A549 (cell line): Measurements from ENCODE around the gene COX4I1. TPM values are rescaled to one million over a fixed set of nuclear protein-coding genes. Genes with fewer than 3 reads are reported as not detected.

ENCODE experiments used
- ATAC-seq, 2 experiments: fragments of 200-7000 bp in 1 of 2; fragments of >200 bp in 1 of 2; cut with Nextera tagmentation in 1 of 2; cut with Tn5 transposase in 1 of 2; 3 replicates each; pipeline versions ENCODE4 v1.8.0 to v1.9.1; 2018 to 2020; ENCODE audit warnings: mild to moderate bottlenecking in 1 of 2, moderate library complexity in 1 of 2
- CTCF ChIA-PET: fragments of 300-600 bp; sonication (Branson Sonifier 250); formaldehyde crosslinking; extraction: SDS; loops from one replicate; lab custom pipeline; 2021; ENCODE audit warnings: antibody characterized with exemption, inconsistent platforms; lab: Yijun Ruan, JAX
- POLR2A ChIA-PET: fragments of 350-600 bp; formaldehyde crosslinking; extraction: SDS; loops from one replicate; lab custom pipeline; 2021; ENCODE audit warnings: antibody characterized with exemption, inconsistent platforms; lab: Yijun Ruan, JAX
- DNase-seq, 2 experiments: peaks; one replicate each; pipeline versions ENCODE4 v3.0.0 to v3.0.0-alpha.2; 2011 to 2016; ENCODE audit warnings: low read depth in 1 of 2, low spot score in 1 of 2
- FAIRE-seq: peaks from 2 replicates; lab custom pipeline; 2011; peaks lifted over from hg19 to GRCh38; lab: Jason Lieb, UNC
- H3K27ac ChIP-seq, 2 experiments: fragments of >200 bp; sonication (Bioruptor Twin); formaldehyde crosslinking; 3 replicates each; pipeline ENCODE4 v1.5.1; 2016 to 2017
- H3K4me1 ChIP-seq: fragments of >200 bp; sonication (Bioruptor Twin); formaldehyde crosslinking; 3 replicates; pipeline ENCODE4 v1.6.1; 2016
- H3K4me2 ChIP-seq: fragments of >200 bp; sonication (Bioruptor Twin); formaldehyde crosslinking; 3 replicates; pipeline ENCODE4 v1.6.1; 2016
- H3K4me3 ChIP-seq: fragments of >200 bp; sonication (Bioruptor Twin); formaldehyde crosslinking; 3 replicates; pipeline ENCODE4 v1.5.1; 2016
- H3K9me3 ChIP-seq: fragments of >200 bp; sonication (Bioruptor Twin); formaldehyde crosslinking; 3 replicates; pipeline ENCODE4 v1.6.1; 2016
- CBX2 ChIP-seq: fragments of 200-600 bp; sonication (generic); IDR thresholded peaks from 2 replicates; pipeline ENCODE4 v1.6.1; 2016; ENCODE audit warnings: low read depth, mild to moderate bottlenecking, borderline replicate concordance
- CHD2 ChIP-seq: fragments of 150-350 bp; IDR thresholded peaks from 2 replicates; pipeline ENCODE4 v1.6.1; 2014; ENCODE audit warnings: low read length; ENCODE audit not compliant: partially characterized antibody
- GATA3 ChIP-seq: IDR thresholded peaks from 2 replicates; pipeline ENCODE4 v1.6.1; 2012; ENCODE audit warnings: borderline replicate concordance
- HOXA7 ChIP-seq: fragments of 250-450 bp; sonication (Bioruptor Pico); IDR thresholded peaks from 2 replicates; pipeline ENCODE4 v1.5.0; 2020; ENCODE audit warnings: mild to moderate bottlenecking, moderate library complexity
- HOXB13 ChIP-seq: fragments of 250-450 bp; sonication (Bioruptor Pico); IDR thresholded peaks from 2 replicates; pipeline ENCODE4 v1.5.0; 2020; ENCODE audit warnings: low read depth, mild to moderate bottlenecking, moderate library complexity
- HOXB5 ChIP-seq: fragments of 250-450 bp; sonication (Bioruptor Pico); IDR thresholded peaks from 2 replicates; pipeline ENCODE4 v1.5.0; 2020; ENCODE audit warnings: mild to moderate bottlenecking, moderate library complexity
- JUN ChIP-seq, 2 experiments: fragments of >200 bp; sonication (Bioruptor Twin); formaldehyde crosslinking; IDR thresholded peaks; 2 replicates in 1 of 2; 3 replicates in 1 of 2; pipeline ENCODE4 v1.6.1; 2016 to 2017
- KDM1A ChIP-seq: fragments of 200-600 bp; sonication (generic); IDR thresholded peaks from 2 replicates; pipeline ENCODE4 v1.6.1; 2016; ENCODE audit warnings: low read depth, mild to moderate bottlenecking
- MAFK ChIP-seq: fragments of 450-650 bp; IDR thresholded peaks from 2 replicates; pipeline ENCODE4 v1.6.1; 2014; ENCODE audit not compliant: partially characterized antibody
- NFE2L2 ChIP-seq: fragments of 150-350 bp; conservative IDR thresholded peaks from 2 replicates; pipeline ENCODE4 v1.6.1; 2014; ENCODE audit warnings: low read length
- NR3C1 ChIP-seq: fragments of >200 bp; sonication (Bioruptor Twin); formaldehyde crosslinking; IDR thresholded peaks from 3 replicates; pipeline ENCODE4 v1.6.1; 2017
- POLR2A ChIP-seq: IDR thresholded peaks from 2 replicates; pipeline ENCODE4 v1.6.1; 2012; ENCODE audit warnings: mild to moderate bottlenecking, low read length
- RAD21 ChIP-seq, 2 experiments: fragments of >200 bp in 1 of 2; sonication (Bioruptor Twin) in 1 of 2; formaldehyde crosslinking in 1 of 2; IDR thresholded peaks in 1 of 2; conservative IDR thresholded peaks in 1 of 2; 2 replicates in 1 of 2; 3 replicates in 1 of 2; pipeline ENCODE4 v1.6.1; 2012 to 2018; ENCODE audit warnings: inconsistent platforms in 1 of 2
- RARB ChIP-seq: fragments of 250-450 bp; sonication (Bioruptor Pico); IDR thresholded peaks from 2 replicates; pipeline ENCODE4 v1.8.0; 2021; ENCODE audit warnings: mild to moderate bottlenecking, moderate library complexity
- RCOR1 ChIP-seq: fragments of 150-350 bp; IDR thresholded peaks from 2 replicates; pipeline ENCODE4 v1.6.1; 2014; ENCODE audit warnings: antibody characterized with exemption, low read length, low read depth
- RNF2 ChIP-seq: fragments of 200-600 bp; sonication (generic); IDR thresholded peaks from 2 replicates; pipeline ENCODE4 v1.6.1; 2016; ENCODE audit warnings: low read depth, mild to moderate bottlenecking, antibody characterized with exemption, moderate library complexity, borderline replicate concordance
- TFCP2L1 ChIP-seq: fragments of 250-450 bp; sonication (Bioruptor Pico); IDR thresholded peaks from 2 replicates; pipeline ENCODE4 v1.5.0; 2021; ENCODE audit warnings: mild to moderate bottlenecking
- ZC3H11A ChIP-seq: fragments of 450-650 bp; IDR thresholded peaks from 2 replicates; pipeline ENCODE4 v1.6.1; 2014; ENCODE audit warnings: antibody characterized with exemption, mild to moderate bottlenecking
- ZFP36 ChIP-seq: fragments of 450-650 bp; IDR thresholded peaks from 2 replicates; pipeline ENCODE4 v1.6.1; 2014; ENCODE audit warnings: borderline replicate concordance; ENCODE audit not compliant: partially characterized antibody
- WGBS: methylation state at CpG from one replicate; pipeline ENCODE4 v1.1.6; 2017; ENCODE audit errors: missing lambda C conversion rate; 5-methylcytosine and 5-hydroxymethylcytosine counted together
- polyA plus RNA-seq, 4 experiments: library from polyadenylated mRNA; depleted of rRNA in 3 of 4; stranded (reverse); fragments of >200 nt; fragmentation: RNase III in 1 of 4; extraction: RNeasy Plus Mini Kit Qiagen cat#74134 plus additional on column Dnase treatment in 1 of 4; gene quantifications; 2 replicates in 3 of 4; 3 replicates in 1 of 4; pipeline ENCODE4 v1.2.3, GENCODE V29; 2011 to 2017
- TF ChIP-seq, protein P1 (sequence below): fragments of 450-650 bp; IDR thresholded peaks from 2 replicates; pipeline ENCODE4 v1.6.1; 2014; ENCODE audit warnings: antibody characterized with exemption
- TF ChIP-seq, protein P2 (sequence below): fragments of 250-450 bp; sonication (Bioruptor Pico); IDR thresholded peaks from 2 replicates; pipeline ENCODE4 v1.5.0; 2020; ENCODE audit warnings: low read depth, mild to moderate bottlenecking, moderate library complexity
- TF ChIP-seq, protein P3 (sequence below): fragments of 150-350 bp; IDR thresholded peaks from 2 replicates; pipeline ENCODE4 v1.6.1; 2014; ENCODE audit warnings: low read depth, mild to moderate bottlenecking, low read length
- TF ChIP-seq, protein P4 (sequence below): fragments of >200 bp; sonication (Bioruptor Twin); formaldehyde crosslinking; IDR thresholded peaks from 3 replicates; pipeline ENCODE4 v1.6.1; 2016

Gene COX4I1
- polyA plus RNA-seq, 2 of the 4 experiments (the other 2 are of a cell fraction), result 783 to 929 TPM

DNA sequence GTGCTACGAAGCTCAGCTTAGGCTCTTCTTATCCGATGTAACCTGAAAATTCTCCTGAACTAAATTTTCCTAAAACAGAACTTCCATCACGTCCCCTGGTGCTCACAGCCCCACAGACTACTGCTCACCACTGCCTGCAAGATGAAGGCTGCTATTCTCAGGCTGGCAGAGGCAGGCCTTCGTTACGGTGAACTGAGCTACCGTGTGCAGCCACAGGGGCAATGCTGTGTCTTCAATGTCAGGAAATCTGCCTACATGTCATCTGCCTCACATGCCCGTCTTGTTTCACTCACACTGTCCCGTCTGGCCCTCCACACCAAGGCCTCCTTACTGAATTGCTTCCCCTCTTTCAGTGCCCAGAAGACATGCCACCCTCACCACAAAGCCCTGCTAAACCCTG lies 16.1 kb upstream of the COX4I1 start:
- no peak for DNase-seq
- H3K4me1 ChIP-seq, result no peaks in the 10 kb centered on the region
- WGBS, result 93% methylated on average over 8 of the region's 8 CpGs
- H3K27ac ChIP-seq, result no peak overlapping the region
- ChIA-PET CTCF (interaction anchor here (0.7 to 1.3 kb wide), 5 partner anchors 9 to 66 kb away, joined by 3 to 7 read pairs (median 4); no protein-coding TSS in a partner anchor), POLR2A (no interaction called here)
- H3K9me3 ChIP-seq, result no peaks in the 10 kb centered on the region
- no peak overlapping the region for H3K4me2 ChIP-seq
- no peak for FAIRE-seq
- ATAC-seq, result peak in 1 of 2 experiments; percentile 23; a peak in 2 of 6 replicates
- no peak for TF ChIP-seq KDM1A
- TF ChIP-seq, protein P1, sequence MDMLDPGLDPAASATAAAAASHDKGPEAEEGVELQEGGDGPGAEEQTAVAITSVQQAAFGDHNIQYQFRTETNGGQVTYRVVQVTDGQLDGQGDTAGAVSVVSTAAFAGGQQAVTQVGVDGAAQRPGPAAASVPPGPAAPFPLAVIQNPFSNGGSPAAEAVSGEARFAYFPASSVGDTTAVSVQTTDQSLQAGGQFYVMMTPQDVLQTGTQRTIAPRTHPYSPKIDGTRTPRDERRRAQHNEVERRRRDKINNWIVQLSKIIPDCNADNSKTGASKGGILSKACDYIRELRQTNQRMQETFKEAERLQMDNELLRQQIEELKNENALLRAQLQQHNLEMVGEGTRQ, result no peak
- no peak for TF ChIP-seq GATA3
- no peak for TF ChIP-seq NR3C1
- H3K4me3 ChIP-seq, result no peak overlapping the region

DNA sequence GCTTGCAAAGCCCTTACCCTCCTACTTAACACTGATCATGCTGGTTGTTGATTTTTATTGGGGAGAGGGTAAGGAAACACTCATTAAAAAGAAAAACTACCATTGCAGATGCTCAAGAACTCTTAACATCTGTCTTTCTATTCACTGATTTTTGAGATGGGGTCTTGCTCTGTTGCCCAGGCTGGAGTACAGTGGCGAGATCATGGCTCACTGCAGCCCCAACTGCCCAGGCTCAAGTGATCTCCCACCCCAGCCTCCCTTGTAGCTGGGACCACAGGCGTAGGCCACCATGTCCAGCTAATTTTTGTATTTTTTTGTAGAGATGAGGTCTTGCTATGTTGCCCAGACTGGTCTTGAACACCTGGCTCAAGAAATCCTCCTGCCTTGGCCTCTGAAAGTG lies 14.7 kb upstream of the COX4I1 start:
- Histone ChIP-seq H3K27ac (no peak overlapping the region), H3K9me3 (no peaks in the 10 kb centered on the region), H3K4me1 (no peaks in the 10 kb centered on the region), H3K4me3 (no peak overlapping the region), H3K4me2 (no peak overlapping the region)
- POLR2A ChIA-PET, result no interaction called here
- DNase-seq (no peak), ATAC-seq (no peak)
- WGBS, result 97% methylated on average over 2 of the region's 2 CpGs
- CTCF ChIA-PET, result interaction anchor here (1.5 kb wide), 1 partner anchor 7 kb away, joined by 4 read pairs; no protein-coding TSS in a partner anchor
- TF ChIP-seq CBX2 (no peak), HOXB5 (CRISPR knock-in tag) (no peak), NFE2L2 (no peak), MAFK (no peak), CHD2 (no peak), RARB (no peak), HOXA7 (CRISPR knock-in tag) (no peak), ZFP36 (no peak), POLR2A (no peak), RAD21 (conservative IDR thresholded peaks at IDR 0.05 in 1 of 2, IDR thresholded peaks at IDR 0.05 in 1 of 2) (no peak), JUN (IDR thresholded peaks at IDR 0.05) (no peak), TFCP2L1 (no peak), RNF2 (no peak), HOXB13 (CRISPR knock-in tag) (no peak), NR3C1 (no peak)
- TF ChIP-seq, protein P2, sequence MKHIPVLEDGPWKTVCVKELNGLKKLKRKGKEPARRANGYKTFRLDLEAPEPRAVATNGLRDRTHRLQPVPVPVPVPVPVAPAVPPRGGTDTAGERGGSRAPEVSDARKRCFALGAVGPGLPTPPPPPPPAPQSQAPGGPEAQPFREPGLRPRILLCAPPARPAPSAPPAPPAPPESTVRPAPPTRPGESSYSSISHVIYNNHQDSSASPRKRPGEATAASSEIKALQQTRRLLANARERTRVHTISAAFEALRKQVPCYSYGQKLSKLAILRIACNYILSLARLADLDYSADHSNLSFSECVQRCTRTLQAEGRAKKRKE, result no peak
- TF ChIP-seq, protein P3, sequence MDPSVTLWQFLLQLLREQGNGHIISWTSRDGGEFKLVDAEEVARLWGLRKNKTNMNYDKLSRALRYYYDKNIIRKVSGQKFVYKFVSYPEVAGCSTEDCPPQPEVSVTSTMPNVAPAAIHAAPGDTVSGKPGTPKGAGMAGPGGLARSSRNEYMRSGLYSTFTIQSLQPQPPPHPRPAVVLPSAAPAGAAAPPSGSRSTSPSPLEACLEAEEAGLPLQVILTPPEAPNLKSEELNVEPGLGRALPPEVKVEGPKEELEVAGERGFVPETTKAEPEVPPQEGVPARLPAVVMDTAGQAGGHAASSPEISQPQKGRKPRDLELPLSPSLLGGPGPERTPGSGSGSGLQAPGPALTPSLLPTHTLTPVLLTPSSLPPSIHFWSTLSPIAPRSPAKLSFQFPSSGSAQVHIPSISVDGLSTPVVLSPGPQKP, result no peak
- TF ChIP-seq, protein P4, sequence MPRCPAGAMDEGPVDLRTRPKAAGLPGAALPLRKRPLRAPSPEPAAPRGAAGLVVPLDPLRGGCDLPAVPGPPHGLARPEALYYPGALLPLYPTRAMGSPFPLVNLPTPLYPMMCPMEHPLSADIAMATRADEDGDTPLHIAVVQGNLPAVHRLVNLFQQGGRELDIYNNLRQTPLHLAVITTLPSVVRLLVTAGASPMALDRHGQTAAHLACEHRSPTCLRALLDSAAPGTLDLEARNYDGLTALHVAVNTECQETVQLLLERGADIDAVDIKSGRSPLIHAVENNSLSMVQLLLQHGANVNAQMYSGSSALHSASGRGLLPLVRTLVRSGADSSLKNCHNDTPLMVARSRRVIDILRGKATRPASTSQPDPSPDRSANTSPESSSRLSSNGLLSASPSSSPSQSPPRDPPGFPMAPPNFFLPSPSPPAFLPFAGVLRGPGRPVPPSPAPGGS, result no peak
- TF ChIP-seq, all 56 proteins: peak for 0
- FAIRE-seq, result no peak

DNA sequence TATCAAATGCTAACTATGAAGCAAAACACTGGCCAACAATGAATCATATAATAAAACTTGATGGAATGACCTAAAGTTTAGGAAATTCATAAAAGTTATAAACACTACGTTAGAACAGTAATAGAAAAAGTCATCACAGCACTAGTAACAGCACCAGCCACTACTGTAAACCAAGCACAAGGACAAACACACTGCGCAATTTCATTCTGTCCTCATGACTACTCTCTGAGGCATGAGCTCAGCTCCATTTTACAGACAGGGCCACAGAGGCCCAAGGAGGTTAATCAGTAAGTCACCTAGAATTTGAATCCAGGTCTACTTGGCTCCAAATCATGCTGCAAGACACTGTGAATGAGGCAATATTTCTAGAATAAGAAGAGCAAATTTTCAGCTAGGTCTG lies 13.6 kb upstream of the COX4I1 start:
- DNase-seq, result no peak
- Histone ChIP-seq H3K4me3 (no peak overlapping the region), H3K4me2 (no peak overlapping the region), H3K9me3 (no peaks in the 10 kb centered on the region), H3K4me1 (no peaks in the 10 kb centered on the region), H3K27ac (no peak overlapping the region)
- 93% methylated on average over 2 of the region's 2 CpGs for WGBS
- ATAC-seq, result no peak
- CTCF ChIA-PET, result interaction anchor here (0.7 to 1.5 kb wide), 5 partner anchors 8 to 1475 kb away, joined by 3 to 4 read pairs (median 3); no protein-coding TSS in a partner anchor
- POLR2A ChIA-PET, result interaction anchor here (0.6 kb wide), 1 partner anchor 500 kb away, joined by 3 read pairs; no protein-coding TSS in a partner anchor
- TF ChIP-seq RARB, result no peak
- no peak for TF ChIP-seq NR3C1
- no peak for TF ChIP-seq RCOR1
- TF ChIP-seq ZC3H11A, result no peak
- no peak for FAIRE-seq
